Activated CD8-positive, alpha-beta memory T cell treated with anti-CD3 and anti-CD28 coated beads, Interleukin-2, amount 50 U/mL, for 1 hour (primary cell): ENCODE data around the gene SEMA3F.

Experiments
- DNase-seq: peaks from one replicate; pipeline ENCODE4 v3.0.0-alpha.2; 2020; ENCODE audit errors: extremely low read depth

The SEMA3F gene

GRCh38 chr3:50132421-50133282 lies 22.5 kb upstream of the SEMA3F start:
- no peak for DNase-seq

GRCh38 chr3:50133283-50133615 lies 21.9 kb upstream of the SEMA3F start:
- DNase-seq, result no peak

- no peak for DNase-seq
These were observed 20.8 kb upstream of the SEMA3F start for GRCh38 chr3:50134367-50134766.

- no peak for DNase-seq
These were observed 19.2 kb upstream of the SEMA3F start for GRCh38 chr3:50135964-50136363.

- no peak for DNase-seq
These were observed 18.3 kb upstream of the SEMA3F start for GRCh38 chr3:50136714-50137405.

GRCh38 chr3:50137531-50137930 lies 17.6 kb upstream of the SEMA3F start:
- no peak for DNase-seq

GRCh38 chr3:50138266-50139200 lies 16.6 kb upstream of the SEMA3F start:
- no peak for DNase-seq

GRCh38 chr3:50139308-50139707 lies 15.8 kb upstream of the SEMA3F start:
- no peak for DNase-seq

- DNase-seq, result no peak
These were observed 15.3 kb upstream of the SEMA3F start for GRCh38 chr3:50139718-50140423.

- DNase-seq, result no peak
These were observed 14.1 kb upstream of the SEMA3F start for GRCh38 chr3:50140990-50141389.

GRCh38 chr3:50146316-50146901 lies 8.7 kb upstream of the SEMA3F start:
- no peak for DNase-seq

GRCh38 chr3:50147016-50147415 lies 8.1 kb upstream of the SEMA3F start:
- no peak for DNase-seq

GRCh38 chr3:50147447-50147846 lies 7.7 kb upstream of the SEMA3F start:
- no peak for DNase-seq

- no peak for DNase-seq
These were observed 7.3 kb upstream of the SEMA3F start for GRCh38 chr3:50147861-50148260.

GRCh38 chr3:50150404-50150750 lies 4.7 kb upstream of the SEMA3F start:
- no peak for DNase-seq

GRCh38 chr3:50150863-50151686 lies 4.0 kb upstream of the SEMA3F start:
- DNase-seq, result no peak

GRCh38 chr3:50151728-50152127 lies 3.4 kb upstream of the SEMA3F start:
- no peak for DNase-seq

- DNase-seq, result no peak
These were observed 1.2 kb upstream of the SEMA3F start for GRCh38 chr3:50153782-50154475.

GRCh38 chr3:50154476-50154839 lies 666 bp upstream of the SEMA3F start:
- no peak for DNase-seq

GRCh38 chr3:50155491-50155878 lies 361 bp downstream of the SEMA3F start:
- no peak for DNase-seq
